ENCODE results near the gene DUOXA2. TPM values are rescaled to one million over a fixed set of nuclear protein-coding genes. Genes with fewer than 3 reads are reported as not detected.

The DUOXA2 gene
- total and polyA plus RNA-seq, 7 donors, result 0.11 TPM; not detected in 6

DNA sequence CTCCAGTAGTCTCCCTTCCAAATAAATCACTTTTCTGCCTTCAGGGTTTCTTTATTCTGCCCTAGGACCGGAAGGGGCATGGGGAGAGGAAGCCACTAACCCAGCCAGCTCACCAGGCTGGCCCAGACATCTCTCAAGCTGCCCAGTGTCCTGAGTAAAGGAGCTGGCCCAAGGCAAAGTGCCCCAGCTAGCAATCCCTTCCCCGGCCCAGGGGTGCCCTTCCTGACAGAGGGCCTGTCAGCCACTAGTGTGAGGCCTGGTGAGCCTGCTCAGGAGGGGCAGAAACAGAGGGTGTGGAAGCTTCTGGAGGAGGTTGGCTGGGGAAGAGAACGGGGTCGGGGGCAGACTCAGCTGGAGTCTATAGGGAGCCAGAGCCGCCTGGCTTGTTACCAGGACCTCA lies 51.4 kb downstream of the DUOXA2 start:
- ATAC-seq (no peak), DNase-seq (no peak)
- no peak for TF ChIP-seq CTCF (IDR thresholded peaks at IDR 0.05)
- intact Hi-C loops (cut with DNase I), result loop anchor here (2.0 to 10.0 kb wide), 4 partner anchors 33 to 429 kb away; no protein-coding TSS in a partner anchor
- Histone ChIP-seq H3K9me3 (no peaks in the 10 kb centered on the region), H3K36me3 (ENCODE audit: insufficient read depth in 1 of 2, low read depth in 1 of 2) (no peaks in the 10 kb centered on the region), H3K4me3 (no peak overlapping the region), H3K4me1 (no peaks in the 10 kb centered on the region), H3K27ac (peak overlapping the region; percentile 95), H3K27me3 (ENCODE audit: insufficient read depth in 3 of 3, low read length in 2 of 3) (no peaks in the 10 kb centered on the region)
- WGBS, 3 donors, result 71 to 92% (median 71%) methylated on average over 4 to 5 of the region's 5 CpGs

- H3K27ac ChIP-seq, result peak overlapping the region; percentile 95
- H3K4me1 ChIP-seq, result no peaks in the 10 kb centered on the region
- intact Hi-C loops (cut with DNase I), result loop anchor here (2.0 to 10.0 kb wide), 3 partner anchors 112 to 428 kb away; no protein-coding TSS in a partner anchor
- peak; percentile 89 to 93 for DNase-seq
- H3K36me3 ChIP-seq (ENCODE audit: insufficient read depth in 1 of 2, low read depth in 1 of 2), result no peaks in the 10 kb centered on the region
- WGBS, 3 donors, result 0% methylated on average over 57 to 79 of the region's 79 CpGs
- TF ChIP-seq CTCF (IDR thresholded peaks at IDR 0.05), result peak; percentile 54
- no peaks in the 10 kb centered on the region for H3K9me3 ChIP-seq
- ATAC-seq, result peak; percentile 83 to 94 (median 90)
- peak overlapping the region; percentile 71 for H3K4me3 ChIP-seq
- no peaks in the 10 kb centered on the region for H3K27me3 ChIP-seq (ENCODE audit: insufficient read depth in 3 of 3, low read length in 2 of 3)
These were observed 52.9 kb downstream of the DUOXA2 start for GRCh38 chr15:45166834-45167630.

DNA sequence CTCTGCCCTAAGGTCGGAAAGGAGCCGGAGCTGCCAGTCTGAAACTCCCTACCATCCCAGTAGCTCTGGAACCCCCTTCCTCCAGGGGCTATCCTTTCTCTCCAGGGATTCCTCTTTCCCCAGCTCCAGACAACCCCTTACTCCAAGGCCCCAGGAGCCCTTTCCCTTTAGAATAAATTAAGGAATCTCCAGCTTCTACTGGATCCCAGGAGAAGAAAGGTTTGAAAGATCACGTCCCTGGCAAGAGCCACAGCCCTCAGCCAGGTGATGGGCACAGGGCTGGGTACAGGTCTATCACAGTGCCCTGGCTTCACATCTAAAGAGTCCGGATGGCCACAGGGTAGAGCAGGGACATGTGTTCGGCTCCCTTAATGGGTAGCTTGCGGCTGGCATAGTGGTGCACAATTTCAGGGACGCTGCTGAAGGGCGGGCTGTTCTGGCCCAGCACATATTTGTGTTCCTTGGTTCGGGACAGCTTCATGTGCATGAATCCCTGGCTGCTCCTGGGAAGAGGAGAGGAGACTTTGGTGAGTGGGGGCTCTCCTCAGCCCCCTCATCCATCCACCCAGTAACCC lies 53.6 kb downstream of the DUOXA2 start:
- intact Hi-C loops (cut with DNase I), result loop anchor here (2.0 to 10.0 kb wide), 3 partner anchors 111 to 427 kb away; no protein-coding TSS in a partner anchor

More for the DNA sequence above, 53.6 kb downstream of the DUOXA2 start:
- DNase-seq, result no peak
- H3K4me3 ChIP-seq, result peak overlapping the region; percentile 71
- no peaks in the 10 kb centered on the region for H3K4me1 ChIP-seq
- peak overlapping the region; percentile 95 for H3K27ac ChIP-seq
- TF ChIP-seq CTCF (IDR thresholded peaks at IDR 0.05), result no peak
- H3K9me3 ChIP-seq, result no peaks in the 10 kb centered on the region
- no peaks in the 10 kb centered on the region for H3K36me3 ChIP-seq (ENCODE audit: insufficient read depth in 1 of 2, low read depth in 1 of 2)
- ATAC-seq, result peak in 2 of 4 donors; percentile 4 to 12
- H3K27me3 ChIP-seq (ENCODE audit: insufficient read depth in 3 of 3, low read length in 2 of 3), result no peaks in the 10 kb centered on the region
- WGBS, 3 donors, result 48 to 66% (median 49%) methylated on average over 9 of the region's 9 CpGs

Other genes starting within 250 kb of the DUOXA2 start
- gene TERB2, start 157.6 kb upstream of the DUOXA2 start, total RNA-seq, result not detected
- gene TERB2, start 157.6 kb upstream of the DUOXA2 start, polyA plus RNA-seq, result not detected
- 1 to 10 TPM; 3.5 to 7.7 (median 5.7) TPM for gene SORD, start 91.1 kb upstream of the DUOXA2 start, total RNA-seq
- gene SORD, start 91.1 kb upstream of the DUOXA2 start, polyA plus RNA-seq, result 1 to 10 TPM; 2.7 to 8.9 (median 2.7) TPM
- under 1 TPM in 2 of 4 donors, not detected in 2; 0.04 to 0.73 TPM for gene DUOX2, start 154 bp upstream of the DUOXA2 start, total RNA-seq
- gene DUOX2, start 154 bp upstream of the DUOXA2 start, polyA plus RNA-seq, result under 1 TPM; 0.01 to 0.06 (median 0.01) TPM
- gene DUOXA1, start 15.6 kb downstream of the DUOXA2 start, total RNA-seq, result under 1 TPM in 2 of 4 donors, not detected in 2; 0.44 to 0.56 TPM
- under 1 TPM in 2 of 3 donors, not detected in 1; 0.04 to 0.05 TPM for gene DUOXA1, start 15.6 kb downstream of the DUOXA2 start, polyA plus RNA-seq
- gene DUOX1, start 15.7 kb downstream of the DUOXA2 start, total RNA-seq, result under 1 TPM; 0.46 to 0.94 (median 0.59) TPM
- under 1 TPM; 0.03 to 0.18 (median 0.17) TPM for gene DUOX1, start 15.7 kb downstream of the DUOXA2 start, polyA plus RNA-seq
- gene SHF, start 73.6 kb downstream of the DUOXA2 start, total RNA-seq, result 1 to 10 TPM; 1.4 to 4.0 (median 2.1) TPM
- gene SHF, start 73.6 kb downstream of the DUOXA2 start, polyA plus RNA-seq, result 1 to 10 TPM in 2 of 3 donors, under 1 TPM in 1; 0.73 to 2.0 (median 1.7) TPM
- not detected for gene SLC28A2, start 137.9 kb downstream of the DUOXA2 start, total RNA-seq
- under 1 TPM in 1 of 3 donors, not detected in 2; 0.01 TPM for gene SLC28A2, start 137.9 kb downstream of the DUOXA2 start, polyA plus RNA-seq

Data from psoas muscle (tissue), 8 donors.